Activated gamma-delta T cell treated with anti-CD3 and anti-CD28 coated beads, Interleukin-2, amount 50 U/mL, for 16 hours (primary cell): ENCODE data around the gene ASIC2.
"Not testable (repeated sequence)": the region's sequence is repeated elsewhere in the genome, so short reads cannot be mapped to it uniquely, and the experiment has no call there.

Experiments used
- DNase-seq: peaks from one replicate; pipeline ENCODE4 v3.0.0-alpha.2; 2020; ENCODE audit warnings: low read depth

The ASIC2 gene

DNA sequence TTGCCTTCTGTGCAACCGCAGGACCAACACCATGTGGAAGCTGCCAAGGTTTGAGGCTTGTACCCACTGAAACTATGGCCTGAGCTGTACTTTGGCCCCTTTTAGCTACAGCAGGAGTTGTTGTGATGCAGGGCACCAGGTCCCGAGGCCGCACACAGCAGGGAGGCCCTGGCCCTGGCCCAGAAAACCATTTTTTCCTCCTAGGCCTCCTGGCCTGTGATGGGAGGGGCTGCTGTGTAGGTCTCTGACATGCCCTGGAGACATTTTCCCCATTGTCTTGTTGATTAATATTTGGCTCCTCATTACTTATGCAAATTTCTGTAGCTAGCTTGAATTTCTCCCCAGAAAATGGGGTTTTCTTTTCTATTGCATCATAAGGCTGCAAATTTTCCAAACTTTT lies 311.5 kb downstream of the ASIC2 start:
- DNase-seq: not testable (repeated sequence)

DNA sequence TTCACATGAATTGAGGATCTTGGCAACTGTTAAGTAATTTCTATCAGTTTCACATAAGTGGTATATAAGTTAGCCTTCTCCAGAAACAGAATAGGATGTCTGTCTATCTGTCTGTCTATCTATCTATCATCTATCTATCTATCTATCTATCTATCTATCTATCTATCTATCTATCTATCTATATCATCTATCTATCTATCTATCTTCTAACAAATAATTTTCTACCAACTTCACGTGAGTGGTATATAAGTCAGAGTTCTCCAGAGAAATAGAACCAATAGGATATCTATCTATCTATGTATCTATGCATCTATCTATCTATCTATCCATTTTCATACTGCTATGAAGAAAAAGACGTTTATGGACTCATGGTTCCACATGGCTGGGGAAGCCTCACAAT lies 312.9 kb downstream of the ASIC2 start:
- no peak for DNase-seq

DNA sequence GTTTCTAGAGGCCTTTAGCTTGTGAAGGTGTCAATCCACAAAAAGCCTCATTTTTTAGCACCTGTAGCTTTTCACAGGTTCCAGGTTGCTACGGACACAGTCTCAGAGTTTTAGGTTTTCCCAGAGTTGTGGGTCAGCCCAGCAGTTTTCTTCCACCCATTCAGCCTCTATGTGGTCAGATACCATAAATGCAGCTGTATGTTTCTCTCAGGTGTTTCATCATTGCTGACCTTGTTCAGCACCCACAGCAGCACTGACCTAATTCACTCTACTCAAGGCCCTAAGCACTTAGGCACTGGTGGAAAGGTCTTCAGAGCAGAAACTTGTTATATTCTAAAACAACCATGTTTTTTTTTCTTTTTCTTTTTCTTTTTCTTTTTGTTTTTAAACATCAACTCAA lies 316.5 kb downstream of the ASIC2 start:
- no peak for DNase-seq

DNA sequence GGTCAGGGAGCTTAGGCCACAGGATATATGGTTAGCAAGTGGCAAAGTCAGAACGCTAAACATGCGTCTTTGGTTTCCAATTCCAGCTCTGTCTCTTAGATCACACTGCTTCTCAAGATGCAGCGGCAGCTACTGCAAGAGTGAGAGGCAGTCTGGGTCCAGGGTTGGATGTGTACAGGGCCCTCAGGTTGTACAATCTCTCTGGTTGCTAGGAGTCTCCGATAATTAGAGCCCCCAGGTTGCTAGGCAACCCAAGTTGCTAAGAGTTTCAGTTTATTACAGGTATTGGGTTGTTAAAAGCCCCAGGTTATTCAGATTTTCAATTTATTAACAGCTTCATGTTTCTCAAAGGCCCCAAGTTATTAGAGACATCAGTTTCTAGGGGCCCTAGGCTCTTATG lies 317.0 kb downstream of the ASIC2 start:
- DNase-seq: no peak

DNA sequence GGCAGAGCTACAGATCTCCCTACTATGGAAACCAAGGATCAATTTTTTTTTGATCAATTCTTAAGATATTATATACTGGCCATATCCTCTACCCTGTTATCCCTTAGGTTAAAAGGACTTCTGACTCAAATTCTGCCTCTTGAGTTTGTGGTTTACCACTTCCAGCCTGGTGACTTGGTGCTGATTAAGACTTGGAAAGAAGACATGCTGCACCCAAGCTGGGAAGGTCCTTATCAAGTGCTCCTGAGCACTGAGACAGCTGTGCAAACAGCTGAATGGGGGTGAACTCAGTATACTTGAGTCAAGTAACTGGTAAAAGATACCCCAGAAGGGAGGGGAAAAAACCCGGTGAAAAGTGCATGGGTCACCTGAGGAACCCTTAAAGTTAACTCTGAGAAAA lies 321.9 kb downstream of the ASIC2 start:
- no peak for DNase-seq

DNA sequence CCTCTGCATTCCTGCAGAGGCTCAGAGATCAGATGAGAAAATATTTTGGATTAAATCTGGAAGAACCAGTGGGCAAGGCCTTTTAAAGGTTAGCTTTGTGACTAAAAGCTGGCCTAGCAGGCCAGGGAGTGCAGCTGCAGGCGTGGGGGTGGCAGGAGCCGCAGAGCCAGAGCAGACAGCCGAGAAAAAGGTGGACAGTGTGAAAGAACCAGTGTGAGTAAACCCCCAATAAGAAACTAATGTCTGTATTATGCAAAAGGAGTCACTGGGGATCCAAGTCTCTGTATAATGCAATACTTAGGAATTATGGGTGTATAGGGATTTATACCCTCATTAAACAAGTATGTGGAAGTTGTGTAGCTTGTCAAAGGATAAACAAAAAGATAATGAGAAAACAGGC lies 322.8 kb downstream of the ASIC2 start:
- DNase-seq: no peak

DNA sequence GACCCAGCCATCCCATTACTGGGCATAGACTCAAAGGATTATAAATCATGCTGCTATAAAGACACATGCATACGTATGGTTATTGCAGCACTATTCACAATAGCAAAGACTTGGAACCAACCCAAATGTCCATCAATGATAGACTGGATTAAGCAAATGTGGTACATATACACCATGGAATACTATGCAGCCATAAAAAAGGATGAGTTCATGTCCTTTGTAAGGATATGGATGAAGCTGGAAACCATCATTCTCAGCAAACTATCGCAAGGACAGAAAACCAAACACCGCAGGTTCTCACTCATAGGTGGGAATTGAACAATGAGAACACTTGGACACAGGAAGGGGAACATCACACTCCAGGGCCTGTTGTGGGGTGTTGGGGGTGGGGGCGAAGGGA lies 323.9 kb downstream of the ASIC2 start:
- DNase-seq: not testable (repeated sequence)

DNA sequence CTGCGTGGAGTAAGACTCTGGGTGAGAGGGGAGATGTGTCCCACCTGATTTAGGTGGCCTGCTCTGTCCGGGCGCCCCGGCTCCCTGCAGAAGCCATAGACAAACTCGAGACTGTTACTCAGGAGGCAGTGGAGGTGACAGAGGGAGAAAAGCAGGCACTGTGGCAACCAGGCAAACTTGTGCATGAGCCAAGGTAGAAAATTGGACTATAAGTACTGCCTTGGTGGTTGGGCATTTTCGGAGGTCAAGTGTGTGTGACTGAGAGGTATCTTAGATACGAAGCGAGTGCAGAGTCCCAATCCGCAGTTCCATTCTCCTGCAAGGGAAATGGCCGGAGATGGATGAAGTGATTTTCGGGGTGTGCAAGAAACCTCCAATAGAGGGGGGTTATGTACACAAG lies 328.6 kb downstream of the ASIC2 start:
- no peak for DNase-seq
